H9 (cell line): ENCODE results near the gene ST8SIA6. TPM values are rescaled to one million over a fixed set of nuclear protein-coding genes. Genes with fewer than 3 reads are reported as not detected.

Experiments
- DNase-seq: peaks from one replicate; pipeline ENCODE4 v3.0.0-alpha.2; 2017
- H2AFZ ChIP-seq: one replicate; pipeline ENCODE4 v1.6.1; 2013; ENCODE audit warnings: mild to moderate bottlenecking, low read length, control low read depth, moderate library complexity
- H2AK5ac ChIP-seq: 2 replicates; pipeline ENCODE4 v1.6.1; 2013; ENCODE audit warnings: low read length, control low read depth, mixed read lengths; ENCODE audit not compliant: insufficient read length
- H2BK120ac ChIP-seq: one replicate; pipeline ENCODE4 v1.6.1; 2013; ENCODE audit warnings: low read depth, mild to moderate bottlenecking, low read length, control low read depth, inconsistent platforms; ENCODE audit not compliant: poor library complexity, severe bottlenecking
- H2BK12ac ChIP-seq: 2 replicates; pipeline ENCODE4 v1.6.1; 2013; ENCODE audit warnings: low read length, control low read depth, mixed read lengths, low read depth; ENCODE audit not compliant: insufficient read length
- H2BK15ac ChIP-seq: 2 replicates; pipeline ENCODE4 v1.6.1; 2013; ENCODE audit warnings: low read depth, low read length, control low read depth
- H2BK20ac ChIP-seq: one replicate; pipeline ENCODE4 v1.6.1; 2013; ENCODE audit warnings: low read depth, mild to moderate bottlenecking, low read length, control low read depth, inconsistent platforms; ENCODE audit not compliant: poor library complexity, severe bottlenecking
- H2BK5ac ChIP-seq: 2 replicates; pipeline ENCODE4 v1.6.1; 2013; ENCODE audit warnings: low read length, control low read depth, mixed read lengths; ENCODE audit not compliant: insufficient read length
- H3K14ac ChIP-seq: 2 replicates; pipeline ENCODE4 v1.6.1; 2013; ENCODE audit warnings: low read length, control low read depth; ENCODE audit not compliant: insufficient read depth
- H3K18ac ChIP-seq: 2 replicates; pipeline ENCODE4 v1.6.1; 2013; ENCODE audit warnings: low read depth, mild to moderate bottlenecking, mixed read lengths, low read length, control low read depth; ENCODE audit not compliant: insufficient read length
- H3K23ac ChIP-seq: 2 replicates; pipeline ENCODE4 v1.6.1; 2013; ENCODE audit warnings: low read length, control low read depth, mixed read lengths, low read depth; ENCODE audit not compliant: insufficient read length
- H3K23me2 ChIP-seq: 2 replicates; pipeline ENCODE4 v1.6.1; 2013; ENCODE audit warnings: low read depth, mild to moderate bottlenecking, mixed read lengths, low read length, control low read depth; ENCODE audit not compliant: insufficient read length, poor library complexity, severe bottlenecking
- H3K27ac ChIP-seq: 2 replicates; pipeline ENCODE4 v1.5.1; 2013; ENCODE audit warnings: low read length, control low read depth, mixed read lengths, low read depth; ENCODE audit not compliant: insufficient read length
- H3K27me3 ChIP-seq: 2 replicates; pipeline ENCODE4 v1.6.1; 2013; ENCODE audit warnings: low read length, control low read depth, inconsistent platforms; ENCODE audit not compliant: insufficient read depth
- H3K4ac ChIP-seq: 2 replicates; pipeline ENCODE4 v1.6.1; 2013; ENCODE audit warnings: low read depth, mild to moderate bottlenecking, control low read depth, inconsistent platforms, low read length, moderate library complexity
- H3K4me1 ChIP-seq: 2 replicates; pipeline ENCODE4 v1.6.1; 2013; ENCODE audit warnings: low read length, control low read depth, inconsistent platforms; ENCODE audit not compliant: insufficient read depth
- H3K4me2 ChIP-seq: 2 replicates; pipeline ENCODE4 v1.6.1; 2013; ENCODE audit warnings: low read length, control low read depth, mixed read lengths; ENCODE audit not compliant: insufficient read length, insufficient read depth
- H3K56ac ChIP-seq: 2 replicates; pipeline ENCODE4 v1.6.1; 2013; ENCODE audit warnings: low read depth, mild to moderate bottlenecking, mixed read lengths, low read length, control low read depth; ENCODE audit not compliant: insufficient read length
- H3K79me1 ChIP-seq: 2 replicates; pipeline ENCODE4 v1.6.1; 2013; ENCODE audit warnings: low read depth, mild to moderate bottlenecking, moderate library complexity, low read length, control low read depth, inconsistent platforms; ENCODE audit not compliant: insufficient read depth, poor library complexity, severe bottlenecking
- H3K79me2 ChIP-seq: 2 replicates; pipeline ENCODE4 v1.6.1; 2013; ENCODE audit warnings: low read length, control low read depth, inconsistent platforms; ENCODE audit not compliant: insufficient read depth
- H3K9ac ChIP-seq: 2 replicates; pipeline ENCODE4 v1.6.1; 2013; ENCODE audit warnings: low read length, control low read depth, mixed read lengths; ENCODE audit not compliant: insufficient read length; ENCODE audit errors: extremely low read depth
- H3K9me3 ChIP-seq: one replicate; pipeline ENCODE4 v1.6.1; 2013; ENCODE audit warnings: low read depth, low read length, inconsistent platforms; ENCODE audit not compliant: control insufficient read depth
- H3T11ph ChIP-seq: one replicate; pipeline ENCODE4 v1.6.1; 2013; ENCODE audit warnings: mild to moderate bottlenecking, low read length, control low read depth, inconsistent platforms
- H4K20me1 ChIP-seq: one replicate; pipeline ENCODE4 v1.6.1; 2013; ENCODE audit not compliant: control insufficient read depth, insufficient read length, insufficient read depth
- H4K5ac ChIP-seq: 2 replicates; pipeline ENCODE4 v1.6.1; 2013; ENCODE audit warnings: low read depth, mild to moderate bottlenecking, mixed read lengths, low read length, control low read depth; ENCODE audit not compliant: insufficient read length
- H4K8ac ChIP-seq: replicated peaks from 2 replicates; pipeline ENCODE4 v1.6.1; 2013; ENCODE audit warnings: low read length, control low read depth, mixed read lengths, low read depth; ENCODE audit not compliant: insufficient read length
- H4K91ac ChIP-seq: 2 replicates; pipeline ENCODE4 v1.6.1; 2013; ENCODE audit warnings: low read depth, mild to moderate bottlenecking, moderate library complexity, mixed read lengths, low read length, control low read depth; ENCODE audit not compliant: insufficient read length
- H3K27ac Mint-ChIP-seq, 3 experiments: 2 replicates in 2 of 3; 3 replicates in 1 of 3; pipeline ENCODE4 v1.8.0; 2020 to 2021; ENCODE audit warnings: mixed read lengths in 3 of 3, mild to moderate bottlenecking in 1 of 3, moderate library complexity in 1 of 3
- H3K27me3 Mint-ChIP-seq: 2 replicates; pipeline ENCODE4 v1.8.0; 2021; ENCODE audit warnings: low read depth, mild to moderate bottlenecking, moderate library complexity, mixed read lengths
- H3K36me3 Mint-ChIP-seq, 3 experiments: 2 replicates in 2 of 3; 3 replicates in 1 of 3; pipeline ENCODE4 v1.8.0; 2020 to 2021; ENCODE audit warnings: low read depth in 3 of 3, mixed read lengths in 3 of 3; ENCODE audit not compliant: insufficient read depth in 1 of 3
- H3K4me1 Mint-ChIP-seq, 2 experiments: 2 replicates each; pipeline ENCODE4 v1.8.0; 2020; ENCODE audit warnings: mixed read lengths in 2 of 2
- H3K4me3 Mint-ChIP-seq, 2 experiments: 2 replicates in 1 of 2; 3 replicates in 1 of 2; pipeline ENCODE4 v1.8.0; 2020 to 2021; ENCODE audit warnings: mild to moderate bottlenecking in 2 of 2, mixed read lengths in 2 of 2, moderate library complexity in 1 of 2
- H3K9me3 Mint-ChIP-seq, 2 experiments: 2 replicates in 1 of 2; 3 replicates in 1 of 2; pipeline ENCODE4 v1.8.0; 2020; ENCODE audit warnings: mild to moderate bottlenecking in 2 of 2, mixed read lengths in 2 of 2, moderate library complexity in 1 of 2
- CTCF ChIP-seq: fragments of 200-600 bp; sonication (generic); conservative IDR thresholded peaks from 3 replicates; pipeline ENCODE4 v1.8.0; 2021; ENCODE audit warnings: antibody characterized with exemption, mild to moderate bottlenecking
- WGBS: extraction: QIAGEN DNeasy Blood & Tissue Kit; methylation state at CpG from one replicate; pipeline ENCODE4 v1.1.7; 2013; ENCODE audit warnings: missing lambda C conversion rate, low lambda C conversion rate, mixed read lengths; ENCODE audit not compliant: insufficient read length; ENCODE audit errors: extremely low coverage; 5-methylcytosine and 5-hydroxymethylcytosine counted together
- total RNA-seq: library from RNA; stranded (reverse); gene quantifications from 2 replicates; pipeline ENCODE4 v1.2.1, GENCODE V29; 2021

The ST8SIA6 gene
- total RNA-seq, 1 experiment from 2014 or later, result 0.37 TPM

- Histone ChIP-seq H3K4ac (no peak overlapping the region), H3K27ac (no peak overlapping the region), H3K79me1 (no peaks in the 10 kb centered on the region), H3K23me2 (no peaks in the 10 kb centered on the region), H2AK5ac (no peak overlapping the region), H3K27me3 (no peaks in the 10 kb centered on the region), H3K56ac (no peak overlapping the region), H2BK120ac (no peak overlapping the region), H3K9ac (no peak overlapping the region), H3K4me1 (no peaks in the 10 kb centered on the region), H4K8ac (no peak overlapping the region), H2BK20ac (no peak overlapping the region), H2BK5ac (no peak overlapping the region), H3K4me2 (no peak overlapping the region), H4K91ac (no peak overlapping the region), H3K23ac (no peak overlapping the region), H3T11ph (no peak overlapping the region), H2BK15ac (no peak overlapping the region), H4K5ac (no peak overlapping the region), H2BK12ac (no peak overlapping the region), H2AFZ (no peak overlapping the region), H3K79me2 (no peaks in the 10 kb centered on the region), H3K14ac (no peak overlapping the region), H4K20me1 (no peaks in the 10 kb centered on the region), H3K9me3 (no peaks in the 10 kb centered on the region), H3K18ac (no peak overlapping the region)
- WGBS, result no CpG with 5 or more reads among the region's 2 CpGs
- H3K4me3 Mint-ChIP-seq, result no peak overlapping the region
- peaks cover 7 to 13% (median 9%) of the 10 kb centered on the region in 3 experiments for H3K36me3 Mint-ChIP-seq
- peaks cover 11 to 13% of the 10 kb centered on the region in 2 experiments for H3K9me3 Mint-ChIP-seq
- DNase-seq, result no peak
- peaks cover 10 to 14% of the 10 kb centered on the region in 2 experiments for H3K4me1 Mint-ChIP-seq
- H3K27me3 Mint-ChIP-seq, result no peaks in the 10 kb centered on the region; the same call in 1 of the 2 replicates
- TF ChIP-seq CTCF, result no peak
- H3K27ac Mint-ChIP-seq, result no peak overlapping the region
These were observed 10.0 kb downstream of the ST8SIA6 start for GRCh38 chr10:17444388-17444714.
